B cell (primary cell): ENCODE results near the gene ZNF793. TPM values are rescaled to one million over a fixed set of nuclear protein-coding genes. Genes with fewer than 3 reads are reported as not detected.

Experiments
- ATAC-seq: fragments of 200-7000 bp; cut with Tn5 transposase; one replicate; pipeline ENCODE4 v1.10.0; 2021; ENCODE audit warnings: low read depth, mild to moderate bottlenecking, moderate number of reproducible peaks, moderate library complexity
- CTCF ChIA-PET: fragments of 350-600 bp; sonication (Branson Sonifier 250); formaldehyde crosslinking; loops from one replicate; lab custom pipeline; 2021; ENCODE audit warnings: antibody characterized with exemption, inconsistent platforms; lab: Charles Lee
- POLR2A ChIA-PET: fragments of 350-600 bp; sonication (Branson Sonifier 250); formaldehyde crosslinking; loops from one replicate; lab custom pipeline; 2021; ENCODE audit warnings: antibody characterized with exemption; lab: Charles Lee
- DNase-seq: peaks from one replicate; pipeline ENCODE4 v3.0.0; 2013
- H2AFZ ChIP-seq: 2 replicates; pipeline ENCODE4 v1.6.1; 2012; ENCODE audit warnings: mild to moderate bottlenecking, low read depth, low read length; ENCODE audit not compliant: insufficient read depth, poor library complexity, severe bottlenecking
- H3K27ac ChIP-seq, 2 donors: 1 replicate in 1 of 2; 2 replicates in 1 of 2; pipeline ENCODE4 v1.5.1; 2012 to 2013; ENCODE audit warnings: low read length in 2 of 2, mild to moderate bottlenecking in 2 of 2, moderate library complexity in 1 of 2
- H3K27me3 ChIP-seq, 4 experiments: fragments of 200-600 bp in 1 of 4; sonication (generic) in 1 of 4; replicated peaks in 1 of 4; 1 replicate in 2 of 4; 2 replicates in 2 of 4; pipeline versions ENCODE4 v1.6.1 to v1.7.0; 2013 to 2016; ENCODE audit warnings: low read length in 3 of 4, mild to moderate bottlenecking in 2 of 4, mixed read lengths in 1 of 4, moderate library complexity in 1 of 4; ENCODE audit not compliant: insufficient read depth in 4 of 4, control insufficient read depth in 3 of 4; ENCODE audit errors: control extremely low read depth in 1 of 4
- H3K36me3 ChIP-seq, 2 experiments: replicated peaks in 1 of 2; 1 replicate in 1 of 2; 2 replicates in 1 of 2; pipeline versions ENCODE4 v1.6.1 to v1.7.1; 2013; ENCODE audit warnings: low read length in 1 of 2; ENCODE audit not compliant: insufficient read depth in 2 of 2, control insufficient read depth in 1 of 2; ENCODE audit errors: control extremely low read depth in 1 of 2, extremely low read depth in 1 of 2
- H3K4me1 ChIP-seq, 2 donors: fragments of 200-600 bp in 1 of 2; sonication (generic) in 1 of 2; 1 replicate in 1 of 2; 2 replicates in 1 of 2; pipeline versions ENCODE4 v1.5.1 to v1.6.1; 2013 to 2017; ENCODE audit warnings: low read length in 2 of 2; ENCODE audit not compliant: control insufficient read depth in 2 of 2, insufficient read depth in 2 of 2
- H3K4me2 ChIP-seq: replicated peaks from 2 replicates; pipeline ENCODE3; 2012; ENCODE audit warnings: mild to moderate bottlenecking, low read depth, low read length; ENCODE audit not compliant: poor library complexity, severe bottlenecking
- H3K4me3 ChIP-seq, 5 experiments: fragments of 200-600 bp in 1 of 5; sonication (generic) in 1 of 5; 1 replicate in 3 of 5; 2 replicates in 2 of 5; pipeline versions ENCODE4 v1.5.1 to v1.7.0; 2011 to 2016; ENCODE audit warnings: low read length in 4 of 5, mild to moderate bottlenecking in 4 of 5, low read depth in 2 of 5, control low read depth in 1 of 5, moderate library complexity in 1 of 5; ENCODE audit not compliant: insufficient read depth in 1 of 5; ENCODE audit errors: control extremely low read depth in 1 of 5, extremely low read depth in 1 of 5
- H3K79me2 ChIP-seq: fragments of 200-600 bp; sonication (generic); one replicate; pipeline ENCODE4 v1.6.0; 2016; ENCODE audit warnings: low read length; ENCODE audit not compliant: control insufficient read depth, insufficient read depth
- H3K9ac ChIP-seq: fragments of 200-600 bp; sonication (generic); 2 replicates; pipeline ENCODE4 v1.6.1; 2017; ENCODE audit warnings: mild to moderate bottlenecking, low read length, moderate library complexity
- H3K9me3 ChIP-seq, 3 donors: one replicate each; pipeline versions ENCODE4 v1.6.1 to v1.7.1; 2013; ENCODE audit warnings: low read length in 2 of 3; ENCODE audit not compliant: control insufficient read depth in 2 of 3, insufficient read depth in 1 of 3; ENCODE audit errors: control extremely low read depth in 1 of 3
- H4K20me1 ChIP-seq: 2 replicates; pipeline ENCODE4 v1.6.0; 2012; ENCODE audit warnings: mild to moderate bottlenecking, low read length; ENCODE audit not compliant: insufficient read depth, control insufficient read depth, poor library complexity, severe bottlenecking
- H3K27ac Mint-ChIP-seq: one replicate; pipeline ENCODE4 v1.8.0; 2021; ENCODE audit warnings: mixed read lengths
- H3K27me3 Mint-ChIP-seq: one replicate; pipeline ENCODE4 v1.8.0; 2021; ENCODE audit warnings: mixed read lengths
- H3K4me1 Mint-ChIP-seq: one replicate; pipeline ENCODE4 v1.8.0; 2021; ENCODE audit warnings: mixed read lengths
- H3K4me3 Mint-ChIP-seq: one replicate; pipeline ENCODE4 v1.8.0; 2021; ENCODE audit warnings: mixed read lengths
- H3K9me3 Mint-ChIP-seq: one replicate; pipeline ENCODE4 v1.8.0; 2022; ENCODE audit warnings: mixed read lengths; ENCODE audit not compliant: insufficient read depth
- CTCF ChIP-seq: fragments of 200-600 bp; IDR thresholded peaks from one replicate; pipeline ENCODE4 v1.8.0; 2022; ENCODE audit warnings: antibody characterized with exemption, mild to moderate bottlenecking
- EZH2 ChIP-seq: IDR thresholded peaks from 2 replicates; pipeline ENCODE4 v1.6.1; 2012; ENCODE audit warnings: borderline replicate concordance, low read depth, mild to moderate bottlenecking, moderate library complexity, low read length; ENCODE audit not compliant: insufficient read depth, poor library complexity, severe bottlenecking
- WGBS: methylation state at CpG from one replicate; pipeline ENCODE4 v1.1.5; 2013; ENCODE audit warnings: missing lambda C conversion rate; ENCODE audit not compliant: insufficient coverage; 5-methylcytosine and 5-hydroxymethylcytosine counted together
- intact Hi-C: fragments of 100-400 bp; cut with micrococcal nuclease; formaldehyde crosslinking; loops from one replicate; pipeline ENCODE4 v1.10.0; 2022
- polyA plus RNA-seq: library from polyadenylated mRNA; depleted of rRNA; stranded (reverse); fragments of >200 nt; gene quantifications from 2 replicates; pipeline ENCODE4 v1.2.3, GENCODE V29; 2012
- total RNA-seq, 2 donors: library from RNA; stranded (reverse); fragments of 120-200 nt in 1 of 2; gene quantifications; 1 replicate in 1 of 2; 2 replicates in 1 of 2; pipeline versions ENCODE4 v1.2.3 to v1.2.4, GENCODE V29; 2013 to 2022

ZNF793 gene
- total and polyA plus RNA-seq, 2 donors (not counting 1 experiment from before 2014, with no cell fraction given): 4.1 to 12.7 TPM

- peaks cover 26 to 70% (median 26%) of the 10 kb centered on the region in 3 donors for H3K9me3 ChIP-seq
- H4K20me1 ChIP-seq: no peaks in the 10 kb centered on the region
- H3K27me3 Mint-ChIP-seq: no peaks in the 10 kb centered on the region
- no peak overlapping the region for H3K4me2 ChIP-seq
- H3K4me3 Mint-ChIP-seq: no peak overlapping the region
- TF ChIP-seq CTCF (no peak), EZH2 (no peak)
- no peak overlapping the region for H2AFZ ChIP-seq
- H3K9me3 Mint-ChIP-seq: peaks cover 30% of the 10 kb centered on the region
- peaks cover 5 to 20% of the 10 kb centered on the region in 2 experiments for H3K36me3 ChIP-seq
- H3K79me2 ChIP-seq: peaks cover 5% of the 10 kb centered on the region
- no peak overlapping the region for H3K9ac ChIP-seq
- no peak overlapping the region for H3K27ac Mint-ChIP-seq
- POLR2A ChIA-PET: no interaction called here
- no peak overlapping the region for H3K27ac ChIP-seq
- DNase-seq (no peak), ATAC-seq (no peak)
- H3K4me3 ChIP-seq: no peak overlapping the region
- intact Hi-C loops: no loop called here
- H3K27me3 ChIP-seq: no peaks in the 10 kb centered on the region
- CTCF ChIA-PET: no interaction called here
- no peaks in the 10 kb centered on the region for H3K4me1 Mint-ChIP-seq
- H3K4me1 ChIP-seq: no peaks in the 10 kb centered on the region
These were observed 65.5 kb downstream of the ZNF793 start for GRCh38 chr19:37572203-37572602.

GRCh38 chr19:37583340-37583739 lies 76.6 kb downstream of the ZNF793 start:
- H3K4me3 Mint-ChIP-seq: no peak overlapping the region
- peaks cover 28 to 55% of the 10 kb centered on the region in 2 experiments for H3K36me3 ChIP-seq
- H3K27ac ChIP-seq: no peak overlapping the region
- H3K27me3 ChIP-seq: no peaks in the 10 kb centered on the region
- H3K9ac ChIP-seq: no peak overlapping the region
- WGBS: 100% methylated on average over 1 of the region's 2 CpGs
- no peak overlapping the region for H3K4me2 ChIP-seq
- ATAC-seq (no peak), DNase-seq (no peak)
- no peaks in the 10 kb centered on the region for H3K4me1 ChIP-seq
- ChIA-PET POLR2A (no interaction called here), CTCF (no interaction called here)
- no peaks in the 10 kb centered on the region for H3K27me3 Mint-ChIP-seq
- intact Hi-C loops: no loop called here
- no peaks in the 10 kb centered on the region for H4K20me1 ChIP-seq
- H3K27ac Mint-ChIP-seq: no peak overlapping the region
- H3K9me3 Mint-ChIP-seq: peaks cover 21% of the 10 kb centered on the region
- H2AFZ ChIP-seq: no peak overlapping the region
- peaks cover 31 to 72% (median 39%) of the 10 kb centered on the region in 3 donors for H3K9me3 ChIP-seq
- H3K4me1 Mint-ChIP-seq: no peaks in the 10 kb centered on the region
- TF ChIP-seq CTCF: no peak
- no peak overlapping the region for H3K4me3 ChIP-seq
- peaks cover 65% of the 10 kb centered on the region for H3K79me2 ChIP-seq

Other genes starting within 250 kb of the ZNF793 start
- gene ZNF527, start 135.8 kb upstream of the ZNF793 start, total RNA-seq: 9.0 and 11.4 TPM in 2 replicates
- 4.8 and 7.7 TPM in 2 replicates for gene ZNF527, start 135.8 kb upstream of the ZNF793 start, polyA plus RNA-seq
- gene ZNF569, start 39.5 kb upstream of the ZNF793 start, total RNA-seq: 11.1 and 13.9 TPM in 2 replicates
- 3.4 and 3.5 TPM in 2 replicates for gene ZNF569, start 39.5 kb upstream of the ZNF793 start, polyA plus RNA-seq
- gene ZNF570, start 37.6 kb upstream of the ZNF793 start, total RNA-seq: 8.9 TPM in 2 replicates
- gene ZNF570, start 37.6 kb upstream of the ZNF793 start, polyA plus RNA-seq: 1.9 and 4.7 TPM in 2 replicates
- 10.0 and 13.1 TPM in 2 replicates for gene ZNF571, start 87.9 kb downstream of the ZNF793 start, total RNA-seq
- gene ZNF571, start 87.9 kb downstream of the ZNF793 start, polyA plus RNA-seq: 4.8 and 10.3 TPM in 2 replicates
- 10.7 and 10.8 TPM in 2 replicates for gene ZNF540, start 87.9 kb downstream of the ZNF793 start, total RNA-seq
- 2.2 and 2.9 TPM in 2 replicates for gene ZNF540, start 87.9 kb downstream of the ZNF793 start, polyA plus RNA-seq
- gene ZFP30, start 148.5 kb downstream of the ZNF793 start, total RNA-seq: 25.3 and 27.0 TPM in 2 replicates
- 3.2 and 3.6 TPM in 2 replicates for gene ZFP30, start 148.5 kb downstream of the ZNF793 start, polyA plus RNA-seq
- 19.4 and 21.5 TPM in 2 replicates for gene ZNF607, start 212.8 kb downstream of the ZNF793 start, total RNA-seq
- gene ZNF607, start 212.8 kb downstream of the ZNF793 start, polyA plus RNA-seq: 3.5 and 4.4 TPM in 2 replicates